Fibroblast of mammary gland (primary cell): ENCODE data around the gene KIF26A.

Source experiments
- DNase-seq: peaks from one replicate; pipeline ENCODE4 v3.0.0-alpha.2; 2010; ENCODE audit warnings: low read depth
- H3K4me3 ChIP-seq: 2 replicates; pipeline ENCODE4 v1.5.1; 2011; ENCODE audit warnings: low read depth, mild to moderate bottlenecking, low read length, moderate library complexity; ENCODE audit not compliant: control insufficient read depth
- CTCF ChIP-seq: conservative IDR thresholded peaks from 2 replicates; pipeline ENCODE4 v1.5.1; 2011; ENCODE audit warnings: low read depth, low read length, inconsistent platforms; ENCODE audit not compliant: control insufficient read depth, insufficient read depth

KIF26A gene

GRCh38 chr14:104140463-104141331, 2.3 kb downstream of the KIF26A start:
- no peak for DNase-seq
- TF ChIP-seq CTCF, result no peak
- H3K4me3 ChIP-seq, result no peak overlapping the region

- no peak for TF ChIP-seq CTCF
- DNase-seq, result no peak
- H3K4me3 ChIP-seq, result no peak overlapping the region
Observed at GRCh38 chr14:104141621-104142091, 3.3 kb downstream of the KIF26A start.

- H3K4me3 ChIP-seq, result no peak overlapping the region
- TF ChIP-seq CTCF, result no peak
- no peak for DNase-seq
Observed at GRCh38 chr14:104142136-104142945, 4.0 kb downstream of the KIF26A start.

- H3K4me3 ChIP-seq, result no peak overlapping the region
- no peak for TF ChIP-seq CTCF
- no peak for DNase-seq
Observed at GRCh38 chr14:104142946-104143470, 4.6 kb downstream of the KIF26A start.

GRCh38 chr14:104143521-104144452, 5.4 kb downstream of the KIF26A start:
- no peak for TF ChIP-seq CTCF
- DNase-seq, result no peak
- H3K4me3 ChIP-seq, result no peak overlapping the region

- TF ChIP-seq CTCF, result no peak
- no peak overlapping the region for H3K4me3 ChIP-seq
- DNase-seq, result no peak
Observed at GRCh38 chr14:104144453-104144790, 6.0 kb downstream of the KIF26A start.
